Memory B cell (primary cell): ENCODE measurements around the gene TOMM5.
"Not testable (repeated sequence)": the region's sequence is repeated elsewhere in the genome, so short reads cannot be mapped to it uniquely, and the experiment has no call there.

Source experiments
- ATAC-seq: fragments of 150-1000 bp; cut with Tn5 transposase; 2 replicates; pipeline ENCODE4 v1.10.0; 2021; ENCODE audit warnings: low read depth, mild to moderate bottlenecking, moderate library complexity
- DNase-seq, 2 donors: peaks; one replicate each; pipeline ENCODE4 v3.0.0; 2022; ENCODE audit warnings: low spot score in 2 of 2
- H3K27ac Mint-ChIP-seq: one replicate; pipeline ENCODE4 v1.8.0; 2022; ENCODE audit warnings: mild to moderate bottlenecking, moderate library complexity, mixed read lengths
- H3K27me3 Mint-ChIP-seq: one replicate; pipeline ENCODE4 v1.8.0; 2022; ENCODE audit warnings: mixed read lengths
- H3K36me3 Mint-ChIP-seq: one replicate; pipeline ENCODE4 v1.8.0; 2022; ENCODE audit warnings: mild to moderate bottlenecking, mixed read lengths
- H3K4me1 Mint-ChIP-seq: one replicate; pipeline ENCODE4 v1.8.0; 2022; ENCODE audit warnings: mixed read lengths
- H3K4me3 Mint-ChIP-seq: one replicate; pipeline ENCODE4 v1.8.0; 2022; ENCODE audit warnings: mild to moderate bottlenecking, moderate library complexity, mixed read lengths
- H3K9me3 Mint-ChIP-seq: one replicate; pipeline ENCODE4 v1.8.0; 2022; ENCODE audit warnings: mixed read lengths

The TOMM5 gene

GRCh38 chr9:37622462-37622861 is 30.1 kb upstream of the TOMM5 start:
- no peaks in the 10 kb centered on the region for H3K36me3 Mint-ChIP-seq
- H3K27me3 Mint-ChIP-seq = peaks cover 11% of the 10 kb centered on the region
- peaks cover 2% of the 10 kb centered on the region for H3K4me1 Mint-ChIP-seq
- DNase-seq (no peak), ATAC-seq (no peak)
- H3K27ac Mint-ChIP-seq = no peak overlapping the region
- H3K4me3 Mint-ChIP-seq = no peak overlapping the region
- H3K9me3 Mint-ChIP-seq = no peaks in the 10 kb centered on the region

- H3K4me1 Mint-ChIP-seq = no peaks in the 10 kb centered on the region
- peaks cover 11% of the 10 kb centered on the region for H3K27me3 Mint-ChIP-seq
- H3K36me3 Mint-ChIP-seq = no peaks in the 10 kb centered on the region
- no peaks in the 10 kb centered on the region for H3K9me3 Mint-ChIP-seq
- no peak for ATAC-seq
- no peak overlapping the region for H3K4me3 Mint-ChIP-seq
- DNase-seq = no peak
- H3K27ac Mint-ChIP-seq = no peak overlapping the region
Observed at GRCh38 chr9:37621273-37622121, 29.1 kb upstream of the TOMM5 start.

GRCh38 chr9:37620396-37620795 is 28.0 kb upstream of the TOMM5 start:
- no peaks in the 10 kb centered on the region for H3K36me3 Mint-ChIP-seq
- DNase-seq (no peak), ATAC-seq (no peak)
- no peak overlapping the region for H3K4me3 Mint-ChIP-seq
- peaks cover 11% of the 10 kb centered on the region for H3K27me3 Mint-ChIP-seq
- no peaks in the 10 kb centered on the region for H3K4me1 Mint-ChIP-seq
- H3K27ac Mint-ChIP-seq = no peak overlapping the region
- H3K9me3 Mint-ChIP-seq = no peaks in the 10 kb centered on the region

GRCh38 chr9:37619806-37620205 is 27.4 kb upstream of the TOMM5 start:
- ATAC-seq (no peak), DNase-seq (no peak)
- H3K27me3 Mint-ChIP-seq = peaks cover 11% of the 10 kb centered on the region
- no peaks in the 10 kb centered on the region for H3K36me3 Mint-ChIP-seq
- H3K4me1 Mint-ChIP-seq = no peaks in the 10 kb centered on the region
- no peak overlapping the region for H3K27ac Mint-ChIP-seq
- no peaks in the 10 kb centered on the region for H3K9me3 Mint-ChIP-seq
- H3K4me3 Mint-ChIP-seq = no peak overlapping the region

- no peak overlapping the region for H3K4me3 Mint-ChIP-seq
- H3K27me3 Mint-ChIP-seq = peaks cover 14% of the 10 kb centered on the region
- H3K4me1 Mint-ChIP-seq = no peaks in the 10 kb centered on the region
- ATAC-seq (no peak), DNase-seq (no peak)
- no peaks in the 10 kb centered on the region for H3K36me3 Mint-ChIP-seq
- H3K27ac Mint-ChIP-seq = no peak overlapping the region
- H3K9me3 Mint-ChIP-seq = no peaks in the 10 kb centered on the region
Observed at GRCh38 chr9:37618817-37619216, 26.4 kb upstream of the TOMM5 start.

- H3K36me3 Mint-ChIP-seq = no peaks in the 10 kb centered on the region
- H3K4me1 Mint-ChIP-seq = no peaks in the 10 kb centered on the region
- H3K27ac Mint-ChIP-seq = no peak overlapping the region
- peaks cover 11% of the 10 kb centered on the region for H3K27me3 Mint-ChIP-seq
- H3K4me3 Mint-ChIP-seq = no peak overlapping the region
- ATAC-seq (no peak), DNase-seq (no peak)
- H3K9me3 Mint-ChIP-seq = no peaks in the 10 kb centered on the region
Observed at GRCh38 chr9:37617832-37618231, 25.4 kb upstream of the TOMM5 start.

GRCh38 chr9:37617161-37617560 is 24.8 kb upstream of the TOMM5 start:
- ATAC-seq (no peak), DNase-seq (no peak)
- Mint-ChIP-seq H3K4me3 (no peak overlapping the region), H3K36me3 (no peaks in the 10 kb centered on the region), H3K4me1 (no peaks in the 10 kb centered on the region), H3K27me3 (peaks cover 11% of the 10 kb centered on the region), H3K9me3 (no peaks in the 10 kb centered on the region), H3K27ac (no peak overlapping the region)

GRCh38 chr9:37611961-37612360 is 19.6 kb upstream of the TOMM5 start:
- Mint-ChIP-seq H3K27me3 (peaks cover 11% of the 10 kb centered on the region), H3K4me1 (no peaks in the 10 kb centered on the region), H3K27ac (no peak overlapping the region), H3K36me3 (no peaks in the 10 kb centered on the region), H3K9me3 (no peaks in the 10 kb centered on the region), H3K4me3 (no peak overlapping the region)
- ATAC-seq = no peak
- DNase-seq = no peak

- Mint-ChIP-seq H3K9me3 (no peaks in the 10 kb centered on the region), H3K27me3 (peaks cover 11% of the 10 kb centered on the region)
Observed at GRCh38 chr9:37611014-37611413, 18.6 kb upstream of the TOMM5 start.

GRCh38 chr9:37609735-37610397 is 17.5 kb upstream of the TOMM5 start:
- DNase-seq = no peak
- Mint-ChIP-seq H3K4me1 (no peaks in the 10 kb centered on the region), H3K27ac (no peak overlapping the region), H3K27me3 (peaks cover 11% of the 10 kb centered on the region), H3K9me3 (no peaks in the 10 kb centered on the region), H3K4me3 (no peak overlapping the region), H3K36me3 (no peaks in the 10 kb centered on the region)
- no peak for ATAC-seq

More at GRCh38 chr9:37611014-37611413, 18.6 kb upstream of the TOMM5 start:
- Mint-ChIP-seq H3K36me3 (no peaks in the 10 kb centered on the region), H3K27ac (no peak overlapping the region), H3K4me1 (no peaks in the 10 kb centered on the region), H3K4me3 (no peak overlapping the region)
- no peak for DNase-seq
- no peak for ATAC-seq

GRCh38 chr9:37608250-37608649 is 15.9 kb upstream of the TOMM5 start:
- DNase-seq = no peak
- no peak overlapping the region for H3K4me3 Mint-ChIP-seq
- no peak overlapping the region for H3K27ac Mint-ChIP-seq
- H3K27me3 Mint-ChIP-seq = peaks cover 12% of the 10 kb centered on the region
- H3K9me3 Mint-ChIP-seq = no peaks in the 10 kb centered on the region
- no peak for ATAC-seq
- H3K36me3 Mint-ChIP-seq = no peaks in the 10 kb centered on the region
- H3K4me1 Mint-ChIP-seq = no peaks in the 10 kb centered on the region

- ATAC-seq (no peak), DNase-seq (no peak)
- H3K9me3 Mint-ChIP-seq = no peaks in the 10 kb centered on the region
- H3K36me3 Mint-ChIP-seq = no peaks in the 10 kb centered on the region
- peaks cover 21% of the 10 kb centered on the region for H3K27me3 Mint-ChIP-seq
- no peak overlapping the region for H3K4me3 Mint-ChIP-seq
- H3K27ac Mint-ChIP-seq = no peak overlapping the region
- H3K4me1 Mint-ChIP-seq = no peaks in the 10 kb centered on the region
Observed at GRCh38 chr9:37604296-37604695, 11.9 kb upstream of the TOMM5 start.

GRCh38 chr9:37602817-37603216 is 10.4 kb upstream of the TOMM5 start:
- Mint-ChIP-seq H3K4me3 (no peak overlapping the region), H3K27me3 (peaks cover 20% of the 10 kb centered on the region), H3K27ac (no peak overlapping the region), H3K36me3 (no peaks in the 10 kb centered on the region), H3K4me1 (no peaks in the 10 kb centered on the region), H3K9me3 (no peaks in the 10 kb centered on the region)
- DNase-seq (no peak), ATAC-seq (no peak)

- H3K36me3 Mint-ChIP-seq, ATAC-seq, H3K4me1 Mint-ChIP-seq, H3K9me3 Mint-ChIP-seq, H3K4me3 Mint-ChIP-seq, DNase-seq, H3K27ac Mint-ChIP-seq: not testable (repeated sequence)
- H3K27me3 Mint-ChIP-seq = peaks cover 18% of the 10 kb centered on the region
Observed at GRCh38 chr9:37602061-37602460, 9.7 kb upstream of the TOMM5 start.

- Mint-ChIP-seq H3K36me3 (no peaks in the 10 kb centered on the region), H3K4me1 (peaks cover 8% of the 10 kb centered on the region), H3K9me3 (no peaks in the 10 kb centered on the region), H3K27ac (no peak overlapping the region), H3K27me3 (peaks cover 10% of the 10 kb centered on the region), H3K4me3 (no peak overlapping the region)
- DNase-seq (no peak), ATAC-seq (no peak)
Observed at GRCh38 chr9:37596504-37596903, 4.1 kb upstream of the TOMM5 start.
